OCI-LY1 (cell line): ENCODE results near the gene TBC1D7.

Source experiments
- EZH2 ChIP-seq: fragments of 200-600 bp; sonication (generic), shearing (Covaris generic); IDR thresholded peaks from 2 replicates; pipeline ENCODE4 v1.8.0; 2017; ENCODE audit warnings: borderline replicate concordance, mixed run types, mild to moderate bottlenecking, antibody characterized with exemption, low read length, moderate library complexity, mixed read lengths
- TF ChIP-seq, protein P1 (sequence below): fragments of 200-600 bp; sonication (generic), shearing (Covaris generic); IDR thresholded peaks from 2 replicates; pipeline ENCODE4 v1.5.1; 2017; ENCODE audit warnings: mild to moderate bottlenecking, antibody characterized with exemption, low read length, moderate library complexity, mixed read lengths

DNA sequence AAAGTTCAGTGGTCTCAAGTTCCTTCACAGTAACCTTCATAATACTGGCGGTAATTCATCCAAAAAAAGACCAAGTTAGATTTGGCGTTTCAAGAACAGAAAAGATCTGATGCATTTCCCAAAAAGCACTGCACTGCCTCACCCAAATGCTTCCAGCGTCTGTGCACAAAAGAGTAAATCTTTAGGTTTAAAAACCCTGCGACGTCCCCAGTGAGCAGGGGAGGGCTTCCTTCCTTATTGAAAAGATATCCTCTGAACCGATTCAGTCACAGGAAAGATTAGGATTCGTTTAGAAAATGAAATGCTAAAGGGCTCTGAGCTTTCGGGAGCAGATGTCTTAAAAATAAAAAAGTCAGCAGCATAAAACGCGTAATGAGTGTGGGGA is 654 bp downstream of the TBC1D7 start:
- TF ChIP-seq, protein P1, sequence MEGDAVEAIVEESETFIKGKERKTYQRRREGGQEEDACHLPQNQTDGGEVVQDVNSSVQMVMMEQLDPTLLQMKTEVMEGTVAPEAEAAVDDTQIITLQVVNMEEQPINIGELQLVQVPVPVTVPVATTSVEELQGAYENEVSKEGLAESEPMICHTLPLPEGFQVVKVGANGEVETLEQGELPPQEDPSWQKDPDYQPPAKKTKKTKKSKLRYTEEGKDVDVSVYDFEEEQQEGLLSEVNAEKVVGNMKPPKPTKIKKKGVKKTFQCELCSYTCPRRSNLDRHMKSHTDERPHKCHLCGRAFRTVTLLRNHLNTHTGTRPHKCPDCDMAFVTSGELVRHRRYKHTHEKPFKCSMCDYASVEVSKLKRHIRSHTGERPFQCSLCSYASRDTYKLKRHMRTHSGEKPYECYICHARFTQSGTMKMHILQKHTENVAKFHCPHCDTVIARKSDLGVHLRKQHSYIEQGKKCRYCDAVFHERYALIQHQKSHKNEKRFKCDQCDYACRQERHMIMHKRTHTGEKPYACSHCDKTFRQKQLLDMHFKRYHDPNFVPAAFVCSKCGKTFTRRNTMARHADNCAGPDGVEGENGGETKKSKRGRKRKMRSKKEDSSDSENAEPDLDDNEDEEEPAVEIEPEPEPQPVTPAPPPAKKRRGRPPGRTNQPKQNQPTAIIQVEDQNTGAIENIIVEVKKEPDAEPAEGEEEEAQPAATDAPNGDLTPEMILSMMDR: no peak
- TF ChIP-seq EZH2: no peak
